Lower leg skin (tissue), 4 donors: ENCODE results near the gene STAT6. TPM values are rescaled to one million over a fixed set of nuclear protein-coding genes. Genes with fewer than 3 reads are reported as not detected.

Experiments used
- DNase-seq, 2 donors: peaks; one replicate each; pipeline ENCODE4 v3.0.0-alpha.2; 2019; ENCODE audit warnings: low spot score in 2 of 2
- H3K4me3 ChIP-seq: fragments of 200-600 bp; sonication (generic); 2 replicates; pipeline ENCODE4 v1.5.1; 2017; ENCODE audit warnings: mild to moderate bottlenecking, low read depth; ENCODE audit not compliant: poor library complexity, severe bottlenecking
- POLR2A ChIP-seq, 2 donors: fragments of 450-650 bp; IDR thresholded peaks; one replicate each; pipeline ENCODE4 v1.6.1; 2016 to 2017; ENCODE audit warnings: antibody characterized with exemption in 2 of 2, mild to moderate bottlenecking in 1 of 2, moderate library complexity in 1 of 2
- WGBS, 2 donors: methylation state at CpG; one replicate each; pipeline ENCODE4 v1.1.5; 2018; 5-methylcytosine and 5-hydroxymethylcytosine counted together
- intact Hi-C: fragments of 100-400 bp; cut with DNase I; formaldehyde crosslinking; loops from one replicate; pipeline ENCODE4 v1.15.0; 2023; ENCODE audit warnings: low total_unique reads
- total RNA-seq, 4 donors: library from RNA; depleted of rRNA; stranded (reverse); fragments of >200 nt; gene quantifications; one replicate each; pipeline ENCODE4 v1.1.0, GENCODE V29; 2016
- TF ChIP-seq, protein P1 (sequence below), 3 donors: fragments of 450-650 bp; IDR thresholded peaks; one replicate each; pipeline ENCODE4 v1.5.1; 2016; ENCODE audit warnings: antibody characterized with exemption in 3 of 3, mild to moderate bottlenecking in 3 of 3, moderate library complexity in 2 of 3

STAT6 gene
- total RNA-seq, 4 donors from 2014 or later, result 105 to 210 (median 129) TPM

DNA sequence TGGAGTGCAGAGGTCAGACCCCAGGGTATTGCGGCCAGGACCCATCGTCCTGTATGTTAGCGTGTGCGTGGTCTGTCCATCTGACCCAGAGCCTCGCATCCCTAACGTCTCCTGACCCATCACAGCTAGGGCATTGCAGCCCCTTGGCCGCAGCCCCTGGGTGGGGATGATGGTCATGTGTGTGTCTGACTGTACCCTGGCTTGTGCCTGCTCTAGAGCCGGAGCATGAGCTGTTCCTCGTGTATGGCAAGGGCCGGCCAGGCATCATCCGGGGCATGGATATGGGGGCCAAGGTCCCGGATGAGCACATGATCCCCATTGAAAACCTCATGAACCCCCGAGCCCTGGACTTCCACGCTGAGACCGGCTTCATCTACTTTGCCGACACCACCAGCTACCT lies 47.0 kb upstream of the STAT6 start:
- no peak for DNase-seq
- no peak overlapping the region for H3K4me3 ChIP-seq
- no peak for TF ChIP-seq POLR2A (IDR thresholded peaks at IDR 0.05)
- TF ChIP-seq, protein P1, sequence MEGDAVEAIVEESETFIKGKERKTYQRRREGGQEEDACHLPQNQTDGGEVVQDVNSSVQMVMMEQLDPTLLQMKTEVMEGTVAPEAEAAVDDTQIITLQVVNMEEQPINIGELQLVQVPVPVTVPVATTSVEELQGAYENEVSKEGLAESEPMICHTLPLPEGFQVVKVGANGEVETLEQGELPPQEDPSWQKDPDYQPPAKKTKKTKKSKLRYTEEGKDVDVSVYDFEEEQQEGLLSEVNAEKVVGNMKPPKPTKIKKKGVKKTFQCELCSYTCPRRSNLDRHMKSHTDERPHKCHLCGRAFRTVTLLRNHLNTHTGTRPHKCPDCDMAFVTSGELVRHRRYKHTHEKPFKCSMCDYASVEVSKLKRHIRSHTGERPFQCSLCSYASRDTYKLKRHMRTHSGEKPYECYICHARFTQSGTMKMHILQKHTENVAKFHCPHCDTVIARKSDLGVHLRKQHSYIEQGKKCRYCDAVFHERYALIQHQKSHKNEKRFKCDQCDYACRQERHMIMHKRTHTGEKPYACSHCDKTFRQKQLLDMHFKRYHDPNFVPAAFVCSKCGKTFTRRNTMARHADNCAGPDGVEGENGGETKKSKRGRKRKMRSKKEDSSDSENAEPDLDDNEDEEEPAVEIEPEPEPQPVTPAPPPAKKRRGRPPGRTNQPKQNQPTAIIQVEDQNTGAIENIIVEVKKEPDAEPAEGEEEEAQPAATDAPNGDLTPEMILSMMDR (IDR thresholded peaks at IDR 0.05), result no peak
- WGBS, 2 donors, result 77 to 85% methylated on average over 16 of the region's 16 CpGs
- intact Hi-C loops, result no loop called here

DNA sequence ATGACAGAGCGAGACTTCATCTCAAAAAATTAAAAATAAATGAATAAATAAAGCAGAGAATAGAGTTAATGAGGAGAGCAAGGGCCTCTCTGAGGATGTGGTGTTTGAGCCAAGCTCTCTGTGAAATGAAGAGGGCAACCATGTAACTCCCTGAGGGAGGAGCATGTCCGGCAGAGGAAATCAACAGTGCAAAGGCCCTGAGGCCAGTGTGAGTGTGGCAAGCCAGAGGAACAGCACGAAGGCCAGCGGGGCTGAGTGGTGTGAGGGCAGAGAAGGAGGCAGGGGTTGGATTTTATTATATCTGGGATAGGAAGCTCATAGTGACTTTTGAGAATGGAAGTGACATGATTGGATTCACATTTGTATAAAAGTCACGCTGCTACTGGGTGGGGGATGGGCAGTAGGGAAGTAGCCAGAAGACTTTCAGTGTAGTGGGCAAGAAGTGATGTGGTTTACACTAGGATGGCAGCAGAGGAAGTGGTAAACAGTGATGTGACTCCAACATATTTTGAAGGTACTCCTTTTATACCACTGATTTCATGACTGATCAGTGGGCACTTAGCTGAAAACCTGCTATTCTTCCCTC lies 46.5 kb upstream of the STAT6 start:
- H3K4me3 ChIP-seq, result no peak overlapping the region
- WGBS, 2 donors, result 84% methylated on average over 5 of the region's 5 CpGs
- no peak for TF ChIP-seq POLR2A (IDR thresholded peaks at IDR 0.05)
- TF ChIP-seq, protein P1 (IDR thresholded peaks at IDR 0.05), result no peak
- intact Hi-C loops, result no loop called here
- DNase-seq, result no peak

DNA sequence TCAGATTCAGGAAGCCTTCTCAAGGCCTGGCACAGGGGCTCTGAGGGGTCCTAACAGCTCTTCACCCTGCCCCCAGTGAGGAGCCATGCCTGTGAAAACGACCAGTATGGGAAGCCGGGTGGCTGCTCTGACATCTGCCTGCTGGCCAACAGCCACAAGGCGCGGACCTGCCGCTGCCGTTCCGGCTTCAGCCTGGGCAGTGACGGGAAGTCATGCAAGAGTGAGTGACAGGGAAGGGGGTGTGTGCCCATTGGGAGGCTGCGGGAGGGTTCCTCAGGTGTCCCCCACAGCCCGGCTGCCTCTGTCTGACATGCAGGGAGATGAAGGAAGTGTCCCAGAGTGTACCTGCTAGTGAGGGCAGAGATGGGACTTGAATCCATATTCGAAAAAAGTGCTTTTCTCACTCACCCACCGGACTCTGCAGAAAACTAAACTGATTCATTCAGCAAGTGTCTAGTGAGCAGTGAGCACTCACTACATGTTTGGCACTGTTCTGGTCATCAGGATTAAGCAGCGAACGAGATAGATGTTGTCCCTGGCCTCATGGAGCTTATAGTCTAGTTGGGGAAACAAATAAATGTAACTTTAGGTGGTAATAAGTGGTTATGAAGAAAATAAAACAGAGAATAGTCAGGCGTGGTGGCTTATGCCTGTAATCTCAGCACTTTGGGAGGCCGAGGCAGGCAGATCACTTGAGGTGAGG lies 45.7 kb upstream of the STAT6 start:
- TF ChIP-seq, protein P1 (IDR thresholded peaks at IDR 0.05), result no peak
- TF ChIP-seq POLR2A (IDR thresholded peaks at IDR 0.05), result no peak
- no peak for DNase-seq
- WGBS, 2 donors, result 65 to 78% methylated on average over 16 of the region's 16 CpGs
- no peak overlapping the region for H3K4me3 ChIP-seq
- intact Hi-C loops, result no loop called here

DNA sequence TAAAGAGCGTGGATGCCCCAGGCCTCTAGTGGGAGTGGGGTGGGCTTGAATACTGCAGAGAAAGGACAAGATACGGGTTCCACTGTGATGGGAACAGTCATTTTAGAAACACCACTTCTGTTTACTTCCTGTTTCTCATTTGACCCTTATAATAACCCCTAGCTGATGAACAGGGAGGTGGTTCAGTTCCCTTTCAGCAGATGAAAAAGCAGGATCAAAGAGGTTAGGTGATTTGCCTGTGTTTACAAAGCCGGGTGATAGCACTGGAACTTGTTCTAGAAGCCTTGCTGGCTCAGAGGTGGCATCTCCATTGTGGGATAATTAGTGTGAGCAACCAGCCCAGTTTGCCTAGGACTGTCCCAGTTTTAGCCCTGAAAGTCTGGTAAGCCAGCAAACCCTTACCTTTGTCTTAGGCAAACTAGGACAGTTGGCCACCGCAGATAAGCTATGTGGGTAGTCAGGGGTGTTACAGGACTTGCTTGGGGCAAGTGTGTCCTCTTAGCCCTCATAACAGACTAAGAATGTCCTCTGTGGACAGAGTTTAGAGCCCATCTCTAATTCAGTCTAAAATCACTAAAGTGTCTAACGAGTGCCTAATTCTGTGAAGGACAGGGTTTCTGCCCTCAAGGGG lies 43.8 kb upstream of the STAT6 start:
- H3K4me3 ChIP-seq, result no peak overlapping the region
- TF ChIP-seq, protein P1 (IDR thresholded peaks at IDR 0.05), result no peak
- TF ChIP-seq POLR2A (IDR thresholded peaks at IDR 0.05), result no peak
- 78 to 79% methylated on average over 5 of the region's 5 CpGs for WGBS, 2 donors
- intact Hi-C loops, result no loop called here
- no peak for DNase-seq

DNA sequence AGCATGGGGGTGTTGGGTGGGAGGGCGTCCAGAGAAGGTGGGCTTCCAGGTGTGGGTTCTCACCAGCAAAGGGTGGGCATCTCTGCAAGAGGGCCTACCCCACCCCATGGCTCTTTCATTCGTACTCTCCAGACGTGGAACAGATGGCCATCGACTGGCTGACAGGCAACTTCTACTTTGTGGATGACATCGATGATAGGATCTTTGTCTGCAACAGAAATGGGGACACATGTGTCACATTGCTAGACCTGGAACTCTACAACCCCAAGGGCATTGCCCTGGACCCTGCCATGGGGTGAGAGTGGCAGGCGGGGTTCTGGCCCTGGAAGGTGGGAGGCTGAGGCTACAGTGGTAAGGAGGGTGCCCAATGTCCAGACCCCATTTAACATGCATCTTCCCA lies 42.9 kb upstream of the STAT6 start:
- intact Hi-C loops, result no loop called here
- TF ChIP-seq, protein P1 (IDR thresholded peaks at IDR 0.05), result no peak
- TF ChIP-seq POLR2A (IDR thresholded peaks at IDR 0.05), result no peak
- no peak overlapping the region for H3K4me3 ChIP-seq
- DNase-seq, result no peak
- 92 to 94% methylated on average over 5 to 6 of the region's 6 CpGs for WGBS, 2 donors
